Endothelial cell of umbilical vein (primary cell): ENCODE measurements around the gene SRP14. TPM values are rescaled to one million over a fixed set of nuclear protein-coding genes. Genes with fewer than 3 reads are reported as not detected.

Source experiments
- BruUV-seq: library from RNA; stranded (reverse); fragments of 400-500 nt; replicated peaks from 2 replicates; lab custom pipeline; 2021; lab: Mats Ljungman, UMichigan
- CTCF ChIA-PET: fragments of 300-600, 350-600 bp; sonication (Branson Sonifier 250); formaldehyde crosslinking; loops from one replicate; lab custom pipeline; 2021; ENCODE audit warnings: antibody characterized with exemption, inconsistent platforms; lab: Charles Lee
- POLR2A ChIA-PET: fragments of 300-600, 350-600 bp; sonication (Branson Sonifier 250); formaldehyde crosslinking; loops from one replicate; lab custom pipeline; 2021; ENCODE audit warnings: antibody characterized with exemption, inconsistent platforms; lab: Charles Lee
- DNase-seq: peaks from one replicate; pipeline ENCODE4 v3.0.0-alpha.2; 2011; ENCODE audit warnings: low read depth, low spot score
- FAIRE-seq: peaks from 2 replicates; lab custom pipeline; 2011; peaks lifted over from hg19 to GRCh38; lab: Jason Lieb, UNC
- H2AFZ ChIP-seq: 2 replicates; pipeline ENCODE4 v1.6.0; 2012; ENCODE audit warnings: low read depth, low read length, control low read depth, inconsistent platforms
- H3K27ac ChIP-seq: 2 replicates; pipeline ENCODE4 v1.5.1; 2011; ENCODE audit warnings: low read depth, mild to moderate bottlenecking, control low read depth, low read length, moderate library complexity; ENCODE audit not compliant: insufficient read depth
- H3K27me3 ChIP-seq, 2 experiments: 2 replicates each; pipeline versions ENCODE4 v1.6.0 to v1.6.1; 2011; ENCODE audit warnings: low read length in 2 of 2, mixed read lengths in 1 of 2; ENCODE audit not compliant: control insufficient read depth in 2 of 2, insufficient read depth in 2 of 2
- H3K36me3 ChIP-seq, 2 experiments: 2 replicates in 1 of 2; 3 replicates in 1 of 2; pipeline ENCODE4 v1.5.1; 2011; ENCODE audit warnings: low read length in 2 of 2, mild to moderate bottlenecking in 1 of 2, moderate library complexity in 1 of 2; ENCODE audit not compliant: control insufficient read depth in 2 of 2, insufficient read depth in 2 of 2; ENCODE audit errors: extremely low read depth in 1 of 2
- H3K4me1 ChIP-seq: 3 replicates; pipeline ENCODE4 v1.5.1; 2011; ENCODE audit warnings: mild to moderate bottlenecking, low read length; ENCODE audit not compliant: control insufficient read depth, insufficient read depth; ENCODE audit errors: extremely low read depth
- H3K4me2 ChIP-seq: 2 replicates; pipeline ENCODE4 v1.6.1; 2011; ENCODE audit warnings: low read length, control low read depth, mixed read lengths; ENCODE audit not compliant: insufficient read depth
- H3K4me3 ChIP-seq, 3 experiments: fragments of 200-600 bp in 1 of 3; sonication (generic), shearing (Covaris generic) in 1 of 3; replicated peaks in 1 of 3; 2 replicates each; pipeline ENCODE4 v1.5.1; 2011 to 2016; ENCODE audit warnings: control low read depth in 3 of 3, low read length in 3 of 3, mild to moderate bottlenecking in 2 of 3, inconsistent platforms in 1 of 3, low read depth in 1 of 3, moderate library complexity in 1 of 3; ENCODE audit not compliant: insufficient read depth in 1 of 3
- H3K79me2 ChIP-seq: 2 replicates; pipeline ENCODE4 v1.6.0; 2012; ENCODE audit warnings: low read length, inconsistent platforms; ENCODE audit not compliant: control insufficient read depth, insufficient read depth
- H3K9ac ChIP-seq: replicated peaks from 2 replicates; pipeline ENCODE3; 2011; ENCODE audit warnings: low read length, control low read depth; ENCODE audit not compliant: insufficient read depth; ENCODE audit errors: extremely low read depth
- H3K9me1 ChIP-seq: replicated peaks from 3 replicates; pipeline ENCODE4 v1.6.0; 2011; ENCODE audit warnings: mild to moderate bottlenecking, low read length; ENCODE audit not compliant: control insufficient read depth, insufficient read depth; ENCODE audit errors: extremely low read depth
- H3K9me3 ChIP-seq: replicated peaks from 2 replicates; pipeline ENCODE4 v1.5.1; 2012; ENCODE audit warnings: low read length, inconsistent platforms; ENCODE audit not compliant: control insufficient read depth, insufficient read depth
- H4K20me1 ChIP-seq: replicated peaks from 2 replicates; pipeline ENCODE3; 2011; ENCODE audit warnings: mild to moderate bottlenecking, low read length; ENCODE audit not compliant: control insufficient read depth, insufficient read depth; ENCODE audit errors: extremely low read depth
- CTCF ChIP-seq, 2 donors: IDR thresholded peaks; 1 replicate in 1 of 2; 2 replicates in 1 of 2; pipeline ENCODE4 v1.5.1; 2011; ENCODE audit warnings: low read length in 2 of 2, mild to moderate bottlenecking in 2 of 2, moderate library complexity in 2 of 2, control low read depth in 1 of 2, inconsistent platforms in 1 of 2, low read depth in 1 of 2; ENCODE audit not compliant: insufficient read depth in 1 of 2; ENCODE audit errors: extremely low read depth in 1 of 2
- EZH2 ChIP-seq: IDR thresholded peaks from 2 replicates; pipeline ENCODE4 v1.6.1; 2012; ENCODE audit warnings: borderline replicate concordance, low read depth, mild to moderate bottlenecking, moderate library complexity, low read length, inconsistent platforms; ENCODE audit not compliant: severe bottlenecking
- FOS ChIP-seq: IDR thresholded peaks from 2 replicates; pipeline ENCODE4 v1.6.1; 2011; ENCODE audit warnings: mild to moderate bottlenecking, low read length, moderate library complexity, borderline replicate concordance; ENCODE audit not compliant: insufficient read depth
- GATA2 ChIP-seq: IDR thresholded peaks from 2 replicates; pipeline ENCODE4 v1.7.0; 2011; ENCODE audit warnings: low read depth, mild to moderate bottlenecking, moderate library complexity, mixed read lengths, low read length; ENCODE audit not compliant: insufficient read length, insufficient read depth
- JUN ChIP-seq: IDR thresholded peaks from 2 replicates; pipeline ENCODE4 v1.6.1; 2011; ENCODE audit warnings: borderline replicate concordance, low read depth; ENCODE audit not compliant: insufficient read length, insufficient read depth
- MAX ChIP-seq: IDR thresholded peaks from 2 replicates; pipeline ENCODE4 v1.6.1; 2011; ENCODE audit not compliant: insufficient read depth, insufficient read length
- MYC ChIP-seq: IDR thresholded peaks from one replicate; pipeline ENCODE4 v1.6.1; 2011; ENCODE audit warnings: mild to moderate bottlenecking, low read depth, low read length
- POLR2A ChIP-seq: IDR thresholded peaks from 2 replicates; pipeline ENCODE4 v1.6.1; 2012; ENCODE audit warnings: low read depth, mild to moderate bottlenecking, control low read depth, low read length
- POLR2AphosphoS5 ChIP-seq: IDR thresholded peaks from 2 replicates; pipeline ENCODE4 v1.6.1; 2012; ENCODE audit warnings: low read depth, mild to moderate bottlenecking, control low read depth, low read length, moderate library complexity; ENCODE audit not compliant: insufficient read depth
- dilution Hi-C: fragments of 300-500 bp; cut with MboI; formaldehyde crosslinking; loops from one replicate; pipeline ENCODE4 v1.15.0; 2019; ENCODE audit warnings: low sequenced_read_pairs; ENCODE audit not compliant: extremely low pct_ligation_motif_present
- intact Hi-C: fragments of 100-400 bp; cut with micrococcal nuclease; formaldehyde crosslinking; loops from one replicate; pipeline ENCODE4 v1.10.0; 2022
- polyA plus RNA-seq, 4 experiments: library from polyadenylated mRNA; depleted of rRNA in 3 of 4; stranded (reverse) in 3 of 4; unstranded in 1 of 4; fragments of >200 nt; gene quantifications; 2 replicates each; pipeline versions ENCODE4 v1.2.1 to v1.2.3, GENCODE V29; 2011 to 2012; ENCODE audit warnings: missing spikeins in 1 of 4
- total RNA-seq: library from RNA; stranded (reverse); gene quantifications from 2 replicates; pipeline ENCODE4 v1.2.3, GENCODE V29; 2021

Gene SRP14
- total and polyA plus RNA-seq, 2 donors (not counting 3 experiments of a cell fraction or from before 2014, with no cell fraction given): 220 to 330 TPM

- Histone ChIP-seq H3K27me3 (peaks cover 0 to 3% of the 10 kb centered on the region in 2 experiments), H3K4me1 (no peaks in the 10 kb centered on the region), H2AFZ (no peak overlapping the region), H3K9me3 (no peaks in the 10 kb centered on the region), H3K36me3 (no peaks in the 10 kb centered on the region), H3K4me3 (no peak overlapping the region), H3K4me2 (no peak overlapping the region), H3K9me1 (no peaks in the 10 kb centered on the region), H3K27ac (no peak overlapping the region), H3K79me2 (no peaks in the 10 kb centered on the region), H4K20me1 (no peaks in the 10 kb centered on the region), H3K9ac (no peak overlapping the region)
- no peak for DNase-seq
- FAIRE-seq: no peak
- dilution Hi-C loops (no loop called here), intact Hi-C loops (no loop called here)
- no peak for TF ChIP-seq JUN
- TF ChIP-seq GATA2: no peak
- TF ChIP-seq POLR2AphosphoS5: no peak
- no peak for TF ChIP-seq CTCF (IDR thresholded peaks at IDR 0.05; ENCODE audit: extremely low read depth in 1 of 2, insufficient read depth in 1 of 2, low read depth in 1 of 2, low read length in 2 of 2)
- no peak for TF ChIP-seq MYC
- no peak for TF ChIP-seq MAX
- no peak for TF ChIP-seq FOS
- no peak for TF ChIP-seq POLR2A
- TF ChIP-seq EZH2: no peak
- POLR2A ChIA-PET: no interaction called here
- CTCF ChIA-PET: interaction anchor here (0.9 to 2.6 kb wide), 4 partner anchors 8 to 55 kb away, joined by 3 to 9 read pairs (median 7); partner anchors contain the start of gene BMF
- no TSS peak for BruUV-seq
Observed at GRCh38 chr15:40053831-40054604, 15.0 kb upstream of the SRP14 start.
